Mucosa of stomach (tissue), 1 donor: ENCODE results near the gene NBEAL2.

Experiments used
- H3K27me3 ChIP-seq: one replicate; pipeline ENCODE4 v1.7.0; 2013; ENCODE audit warnings: mild to moderate bottlenecking, low read length; ENCODE audit not compliant: control insufficient read depth, insufficient read depth
- H3K36me3 ChIP-seq: one replicate; pipeline ENCODE4 v1.7.0; 2013; ENCODE audit warnings: low read length; ENCODE audit not compliant: control insufficient read depth, insufficient read depth
- H3K4me1 ChIP-seq: one replicate; pipeline ENCODE4 v1.7.0; 2013; ENCODE audit warnings: mild to moderate bottlenecking, low read length; ENCODE audit not compliant: control insufficient read depth, insufficient read depth
- H3K4me3 ChIP-seq: one replicate; pipeline ENCODE4 v1.7.0; 2013; ENCODE audit warnings: low read length
- H3K9ac ChIP-seq: one replicate; pipeline ENCODE4 v1.7.0; 2013; ENCODE audit warnings: mild to moderate bottlenecking, low read length, moderate library complexity
- H3K9me3 ChIP-seq: one replicate; pipeline ENCODE4 v1.7.0; 2013; ENCODE audit warnings: mild to moderate bottlenecking, low read length, moderate library complexity; ENCODE audit not compliant: control insufficient read depth
- donor health status: Pancreatic carcinoma.

The NBEAL2 gene

GRCh38 chr3:46971742-46972141 lies 7.7 kb upstream of the NBEAL2 start:
- H3K4me3 ChIP-seq: no peak overlapping the region
- H3K27me3 ChIP-seq: no peaks in the 10 kb centered on the region
- no peaks in the 10 kb centered on the region for H3K36me3 ChIP-seq
- no peak overlapping the region for H3K9ac ChIP-seq
- no peaks in the 10 kb centered on the region for H3K9me3 ChIP-seq
- peaks cover 39% of the 10 kb centered on the region for H3K4me1 ChIP-seq

GRCh38 chr3:46972396-46972795 lies 7.1 kb upstream of the NBEAL2 start:
- H3K9ac ChIP-seq: no peak overlapping the region
- no peak overlapping the region for H3K4me3 ChIP-seq
- H3K9me3 ChIP-seq: no peaks in the 10 kb centered on the region
- H3K4me1 ChIP-seq: peaks cover 34% of the 10 kb centered on the region
- no peaks in the 10 kb centered on the region for H3K27me3 ChIP-seq
- H3K36me3 ChIP-seq: no peaks in the 10 kb centered on the region

GRCh38 chr3:46974421-46975171 lies 4.9 kb upstream of the NBEAL2 start:
- Histone ChIP-seq H3K27me3 (no peaks in the 10 kb centered on the region), H3K9ac (no peak overlapping the region), H3K4me3 (no peak overlapping the region), H3K36me3 (no peaks in the 10 kb centered on the region), H3K9me3 (no peaks in the 10 kb centered on the region), H3K4me1 (peaks cover 33% of the 10 kb centered on the region)

- Histone ChIP-seq H3K4me1 (peaks cover 24% of the 10 kb centered on the region), H3K4me3 (peak within 1 kb of the TSS; percentile 90), H3K27me3 (no peaks in the 10 kb centered on the region), H3K36me3 (no peaks in the 10 kb centered on the region), H3K9me3 (no peaks in the 10 kb centered on the region), H3K9ac (peak within 1 kb of the TSS; percentile 90)
These were observed 2.9 kb upstream of the NBEAL2 start, which contains the start of gene CCDC12 for GRCh38 chr3:46976326-46977190. CCDC12 (minus strand) TSS chr3:46976745; CDS start chr3:46976732, 13 bp downstream.

GRCh38 chr3:46977811-46978195 lies 1.7 kb upstream of the NBEAL2 start:
- H3K4me1 ChIP-seq: peaks cover 34% of the 10 kb centered on the region
- no peak overlapping the region for H3K4me3 ChIP-seq
- no peak overlapping the region for H3K9ac ChIP-seq
- H3K36me3 ChIP-seq: no peaks in the 10 kb centered on the region
- no peaks in the 10 kb centered on the region for H3K9me3 ChIP-seq
- H3K27me3 ChIP-seq: no peaks in the 10 kb centered on the region

GRCh38 chr3:46978381-46978780 lies 1.1 kb upstream of the NBEAL2 start:
- no peak overlapping the region for H3K9ac ChIP-seq
- H3K4me1 ChIP-seq: peaks cover 39% of the 10 kb centered on the region
- H3K9me3 ChIP-seq: no peaks in the 10 kb centered on the region
- no peaks in the 10 kb centered on the region for H3K36me3 ChIP-seq
- no peaks in the 10 kb centered on the region for H3K27me3 ChIP-seq
- H3K4me3 ChIP-seq: no peak overlapping the region

- no peaks in the 10 kb centered on the region for H3K9me3 ChIP-seq
- peak overlapping the region; percentile 89 for H3K9ac ChIP-seq
- peak overlapping the region; percentile 73 for H3K4me3 ChIP-seq
- H3K36me3 ChIP-seq: no peaks in the 10 kb centered on the region
- no peaks in the 10 kb centered on the region for H3K27me3 ChIP-seq
- H3K4me1 ChIP-seq: peaks cover 52% of the 10 kb centered on the region
These were observed 562 bp downstream of the NBEAL2 start for GRCh38 chr3:46979958-46980497.

- peaks cover 72% of the 10 kb centered on the region for H3K4me1 ChIP-seq
- H3K9ac ChIP-seq: peak overlapping the region; percentile 89
These were observed 2.5 kb downstream of the NBEAL2 start for GRCh38 chr3:46981932-46982471.

GRCh38 chr3:46982546-46982945 lies 3.1 kb downstream of the NBEAL2 start:
- H3K27me3 ChIP-seq: no peaks in the 10 kb centered on the region
- no peaks in the 10 kb centered on the region for H3K36me3 ChIP-seq
- H3K9ac ChIP-seq: peak overlapping the region; percentile 89
- no peak overlapping the region for H3K4me3 ChIP-seq
- peaks cover 75% of the 10 kb centered on the region for H3K4me1 ChIP-seq
- no peaks in the 10 kb centered on the region for H3K9me3 ChIP-seq

More at GRCh38 chr3:46981932-46982471, 2.5 kb downstream of the NBEAL2 start:
- Histone ChIP-seq H3K27me3 (no peaks in the 10 kb centered on the region), H3K4me3 (peak overlapping the region; percentile 73), H3K36me3 (no peaks in the 10 kb centered on the region), H3K9me3 (no peaks in the 10 kb centered on the region)

- no peak overlapping the region for H3K4me3 ChIP-seq
- no peaks in the 10 kb centered on the region for H3K9me3 ChIP-seq
- H3K9ac ChIP-seq: no peak overlapping the region
- H3K27me3 ChIP-seq: no peaks in the 10 kb centered on the region
- peaks cover 70% of the 10 kb centered on the region for H3K4me1 ChIP-seq
- peaks cover 9% of the 10 kb centered on the region for H3K36me3 ChIP-seq
These were observed 5.4 kb downstream of the NBEAL2 start for GRCh38 chr3:46984591-46985459.

GRCh38 chr3:46985588-46985987 lies 6.1 kb downstream of the NBEAL2 start:
- H3K36me3 ChIP-seq: peaks cover 17% of the 10 kb centered on the region
- H3K27me3 ChIP-seq: no peaks in the 10 kb centered on the region
- H3K4me3 ChIP-seq: peak overlapping the region; percentile 11
- H3K9me3 ChIP-seq: no peaks in the 10 kb centered on the region
- no peak overlapping the region for H3K9ac ChIP-seq
- peaks cover 70% of the 10 kb centered on the region for H3K4me1 ChIP-seq
